Thyroid gland (tissue), 4 donors: ENCODE data around the gene RPS6KA4. TPM values are rescaled to one million over a fixed set of nuclear protein-coding genes. Genes with fewer than 3 reads are reported as not detected.

Experiments
- DNase-seq, 2 donors: peaks; one replicate each; pipeline ENCODE4 v3.0.0-alpha.2; 2019
- H3K27ac ChIP-seq, 3 donors: fragments of 200-600 bp; sonication (generic); 1 replicate in 2 of 3; 2 replicates in 1 of 3; pipeline ENCODE4 v1.5.1; 2016 to 2019; ENCODE audit warnings: mild to moderate bottlenecking in 1 of 3, moderate library complexity in 1 of 3
- H3K27me3 ChIP-seq: fragments of 200-600 bp; sonication (generic); one replicate; pipeline ENCODE4 v1.5.1; 2019
- H3K36me3 ChIP-seq, 2 donors: fragments of 200-600 bp; sonication (generic); one replicate each; pipeline ENCODE4 v1.5.1; 2016 to 2019
- H3K4me1 ChIP-seq, 2 donors: fragments of 200-600 bp; sonication (generic); one replicate each; pipeline ENCODE4 v1.5.1; 2017 to 2019
- H3K4me3 ChIP-seq, 3 donors: fragments of 200-600 bp; sonication (generic); replicated peaks in 1 of 3; 1 replicate in 2 of 3; 2 replicates in 1 of 3; pipeline ENCODE4 v1.5.1; 2016; ENCODE audit warnings: mild to moderate bottlenecking in 1 of 3
- H3K9me3 ChIP-seq: fragments of 200-600 bp; sonication (generic); one replicate; pipeline ENCODE4 v1.5.1; 2017
- POLR2A ChIP-seq, 2 donors: fragments of 450-650 bp; IDR thresholded peaks; one replicate each; pipeline ENCODE4 v1.6.1; 2017; ENCODE audit warnings: antibody characterized with exemption in 2 of 2, mild to moderate bottlenecking in 2 of 2, moderate library complexity in 1 of 2
- WGBS, 2 donors: methylation state at CpG; one replicate each; pipeline ENCODE4 v1.1.5; 2017; 5-methylcytosine and 5-hydroxymethylcytosine counted together
- intact Hi-C: fragments of 100-400 bp; cut with DNase I; formaldehyde crosslinking; loops from one replicate; pipeline ENCODE4 v1.15.1; 2023
- total RNA-seq, 4 donors: library from RNA; depleted of rRNA; stranded (reverse); fragments of >200 nt; gene quantifications; one replicate each; pipeline ENCODE4 v1.2.3, GENCODE V29; 2016
- TF ChIP-seq, protein P1 (sequence below), 6 experiments: fragments of 200-600 bp in 3 of 6; fragments of 450-650 bp in 3 of 6; sonication (generic) in 3 of 6; IDR thresholded peaks; one replicate each; pipeline ENCODE4 v1.5.1; 2016 to 2019; ENCODE audit warnings: antibody characterized with exemption in 6 of 6, mild to moderate bottlenecking in 2 of 6, inconsistent platforms in 1 of 6, moderate library complexity in 1 of 6

Gene RPS6KA4
- total RNA-seq, 4 donors from 2014 or later = 19.2 to 44.9 (median 21.8) TPM

DNA sequence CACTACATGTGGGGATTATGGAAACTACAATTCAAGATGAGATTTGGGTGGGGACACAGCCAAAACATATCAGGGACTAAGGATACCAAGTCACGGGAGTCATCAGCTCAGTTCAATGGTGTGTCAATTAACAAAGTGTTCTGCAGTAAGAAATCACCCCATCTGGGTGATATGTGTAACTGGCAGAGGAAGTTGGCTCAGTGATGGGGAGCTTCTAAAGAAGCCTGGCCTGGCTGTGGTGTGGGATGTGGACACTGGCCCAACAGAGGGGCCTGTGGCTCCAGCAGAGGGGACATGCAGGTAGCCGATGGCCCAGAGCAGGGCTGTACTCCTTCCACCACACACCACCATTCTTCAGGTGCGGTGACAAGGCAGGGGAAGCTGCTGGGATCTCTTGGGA lies 31.6 kb downstream of the RPS6KA4 start:
- no peaks in the 10 kb centered on the region for H3K36me3 ChIP-seq
- no peaks in the 10 kb centered on the region for H3K4me1 ChIP-seq
- no peak overlapping the region for H3K27ac ChIP-seq
- H3K9me3 ChIP-seq = no peaks in the 10 kb centered on the region
- no peak for DNase-seq
- H3K27me3 ChIP-seq = no peaks in the 10 kb centered on the region
- 97 to 100% methylated on average over 1 to 3 of the region's 3 CpGs for WGBS, 2 donors
- TF ChIP-seq, protein P1, sequence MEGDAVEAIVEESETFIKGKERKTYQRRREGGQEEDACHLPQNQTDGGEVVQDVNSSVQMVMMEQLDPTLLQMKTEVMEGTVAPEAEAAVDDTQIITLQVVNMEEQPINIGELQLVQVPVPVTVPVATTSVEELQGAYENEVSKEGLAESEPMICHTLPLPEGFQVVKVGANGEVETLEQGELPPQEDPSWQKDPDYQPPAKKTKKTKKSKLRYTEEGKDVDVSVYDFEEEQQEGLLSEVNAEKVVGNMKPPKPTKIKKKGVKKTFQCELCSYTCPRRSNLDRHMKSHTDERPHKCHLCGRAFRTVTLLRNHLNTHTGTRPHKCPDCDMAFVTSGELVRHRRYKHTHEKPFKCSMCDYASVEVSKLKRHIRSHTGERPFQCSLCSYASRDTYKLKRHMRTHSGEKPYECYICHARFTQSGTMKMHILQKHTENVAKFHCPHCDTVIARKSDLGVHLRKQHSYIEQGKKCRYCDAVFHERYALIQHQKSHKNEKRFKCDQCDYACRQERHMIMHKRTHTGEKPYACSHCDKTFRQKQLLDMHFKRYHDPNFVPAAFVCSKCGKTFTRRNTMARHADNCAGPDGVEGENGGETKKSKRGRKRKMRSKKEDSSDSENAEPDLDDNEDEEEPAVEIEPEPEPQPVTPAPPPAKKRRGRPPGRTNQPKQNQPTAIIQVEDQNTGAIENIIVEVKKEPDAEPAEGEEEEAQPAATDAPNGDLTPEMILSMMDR (IDR thresholded peaks at IDR 0.05) = no peak
- no peak for TF ChIP-seq POLR2A (IDR thresholded peaks at IDR 0.05)
- intact Hi-C loops = no loop called here
- H3K4me3 ChIP-seq = no peak overlapping the region

DNA sequence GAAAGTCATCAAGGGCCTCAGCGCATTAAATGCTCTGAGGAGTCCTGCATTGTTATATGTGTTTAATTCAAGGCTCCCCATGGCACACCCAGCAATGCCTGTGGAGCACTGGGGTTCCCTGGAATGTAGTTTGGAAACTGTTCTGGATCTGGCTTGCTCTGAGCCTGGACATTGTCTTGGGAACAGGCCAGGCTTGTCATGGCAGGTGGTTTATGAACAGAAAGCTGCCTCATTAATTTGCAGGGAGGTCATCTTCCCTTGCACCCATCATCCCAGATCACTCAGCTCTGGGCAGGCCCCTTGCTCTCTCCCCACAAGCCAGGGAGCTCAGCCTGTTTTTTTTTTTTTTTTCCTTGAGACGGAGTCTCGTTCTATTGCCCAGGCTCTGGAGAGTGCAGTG lies 32.9 kb downstream of the RPS6KA4 start:
- intact Hi-C loops = no loop called here

DNA sequence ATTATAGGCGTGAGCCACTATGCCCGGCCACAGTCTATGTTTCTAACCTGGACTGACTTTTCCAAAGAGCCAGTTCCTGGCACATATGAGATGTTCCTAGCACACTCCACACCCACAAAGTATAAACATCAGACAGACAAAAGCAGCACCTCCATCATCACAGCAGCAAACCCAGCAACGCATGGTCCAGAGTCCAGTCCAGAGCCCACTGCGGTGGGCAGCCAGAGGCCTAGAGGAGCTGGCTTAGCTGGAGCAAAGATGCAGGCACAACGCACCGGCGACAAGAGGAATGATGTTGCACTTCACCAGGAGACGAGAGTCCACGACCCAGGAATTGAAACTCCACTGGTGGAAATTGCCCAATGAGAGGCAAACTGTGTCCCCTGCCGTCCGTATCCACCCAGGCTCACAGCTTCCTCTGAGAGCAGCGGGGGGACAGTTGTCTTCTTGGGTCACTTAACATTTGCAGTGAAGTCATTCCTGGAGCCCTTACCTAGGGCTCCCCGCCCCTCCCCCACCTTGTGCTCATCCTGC lies 36.6 kb downstream of the RPS6KA4 start:
- WGBS, 2 donors = 63 to 68% methylated on average over 13 of the region's 13 CpGs
- TF ChIP-seq POLR2A (IDR thresholded peaks at IDR 0.05) = no peak
- TF ChIP-seq, protein P1 (IDR thresholded peaks at IDR 0.05) = no peak
- H3K36me3 ChIP-seq = no peaks in the 10 kb centered on the region
- no peaks in the 10 kb centered on the region for H3K27me3 ChIP-seq
- DNase-seq = no peak
- no peaks in the 10 kb centered on the region for H3K4me1 ChIP-seq
- H3K4me3 ChIP-seq = no peak overlapping the region
- H3K9me3 ChIP-seq = no peaks in the 10 kb centered on the region
- H3K27ac ChIP-seq = no peak overlapping the region
- intact Hi-C loops = no loop called here

More for the DNA sequence above, 32.9 kb downstream of the RPS6KA4 start:
- WGBS, 2 donors = 82 to 86% methylated on average over 3 of the region's 3 CpGs
- no peak for DNase-seq
- TF ChIP-seq, protein P1 (IDR thresholded peaks at IDR 0.05) = no peak
- no peak for TF ChIP-seq POLR2A (IDR thresholded peaks at IDR 0.05)
- Histone ChIP-seq H3K9me3 (no peaks in the 10 kb centered on the region), H3K36me3 (no peaks in the 10 kb centered on the region), H3K27ac (no peak overlapping the region), H3K4me1 (no peaks in the 10 kb centered on the region), H3K27me3 (no peaks in the 10 kb centered on the region), H3K4me3 (no peak overlapping the region)

DNA sequence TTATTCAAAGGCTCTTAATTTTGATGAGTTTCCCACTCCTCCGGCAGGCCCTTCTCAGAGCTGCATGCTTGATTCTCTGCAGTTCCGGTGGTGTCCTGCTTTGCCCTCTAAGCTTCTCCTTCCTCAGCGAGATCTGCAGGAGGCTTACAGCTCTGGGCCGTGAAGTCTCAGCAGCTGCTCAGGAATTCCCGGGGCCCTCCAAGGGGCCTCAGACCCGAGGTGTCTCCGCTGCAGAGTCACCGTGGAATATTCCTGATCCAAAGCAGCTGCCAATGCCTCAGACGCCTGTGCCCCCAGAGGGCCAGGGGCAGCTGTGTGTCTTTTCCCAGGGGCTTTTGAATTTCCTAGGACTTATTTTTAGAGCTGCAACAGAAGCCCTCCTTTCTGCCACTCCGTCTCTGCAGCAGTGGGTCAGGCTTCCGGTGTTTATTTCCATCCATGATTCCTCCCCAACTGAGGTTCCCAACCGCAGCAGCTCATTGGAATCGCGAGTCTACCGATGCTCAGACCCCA lies 37.2 kb downstream of the RPS6KA4 start:
- no peaks in the 10 kb centered on the region for H3K27me3 ChIP-seq
- DNase-seq = no peak
- no peaks in the 10 kb centered on the region for H3K9me3 ChIP-seq
- H3K36me3 ChIP-seq = no peaks in the 10 kb centered on the region
- H3K4me3 ChIP-seq = no peak overlapping the region
- TF ChIP-seq, protein P1 (IDR thresholded peaks at IDR 0.05) = no peak
- TF ChIP-seq POLR2A (IDR thresholded peaks at IDR 0.05) = no peak
- WGBS, 2 donors = 13 to 14% methylated on average over 15 of the region's 15 CpGs
- intact Hi-C loops = no loop called here
- H3K4me1 ChIP-seq = no peaks in the 10 kb centered on the region
- H3K27ac ChIP-seq = no peak overlapping the region

DNA sequence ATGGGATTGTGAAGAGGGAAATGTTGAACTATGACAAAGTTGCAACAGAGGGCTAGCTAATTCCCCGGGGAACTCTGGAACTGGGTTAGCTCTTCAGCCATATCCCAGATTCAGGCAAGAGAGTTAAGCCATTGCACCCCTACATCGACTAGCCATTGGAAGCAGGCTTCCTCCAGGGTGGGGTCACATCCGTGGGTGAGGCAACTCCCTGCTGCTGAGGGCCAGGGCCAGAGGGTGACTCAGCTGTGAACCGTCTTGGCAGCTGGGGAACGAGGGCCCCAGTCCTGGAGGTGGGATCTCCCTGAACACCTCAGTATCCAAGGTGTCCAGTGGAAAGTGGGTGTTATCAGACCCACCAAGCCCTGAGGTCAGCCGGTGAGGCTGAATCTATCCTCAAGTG lies 41.1 kb downstream of the RPS6KA4 start:
- H3K27me3 ChIP-seq = no peaks in the 10 kb centered on the region
- WGBS, 2 donors = 66 to 80% methylated on average over 5 to 6 of the region's 6 CpGs

More for the DNA sequence above, 41.1 kb downstream of the RPS6KA4 start:
- Histone ChIP-seq H3K4me1 (no peaks in the 10 kb centered on the region), H3K4me3 (no peak overlapping the region), H3K36me3 (no peaks in the 10 kb centered on the region), H3K27ac (no peak overlapping the region), H3K9me3 (no peaks in the 10 kb centered on the region)
- intact Hi-C loops = no loop called here
- no peak for DNase-seq
- no peak for TF ChIP-seq POLR2A (IDR thresholded peaks at IDR 0.05)
- TF ChIP-seq, protein P1 (IDR thresholded peaks at IDR 0.05) = no peak
